GM19025 (cell line): ENCODE results near the gene SERPINH1.
"Not testable (repeated sequence)": the region's sequence is repeated elsewhere in the genome, so short reads cannot be mapped to it uniquely, and the experiment has no call there.

Experiments
- ATAC-seq: cut with Tn5 transposase; IDR thresholded peaks from one replicate; pipeline ENCODE4 v1.9.1; 2021; ENCODE audit warnings: mild to moderate bottlenecking, low read depth, moderate library complexity; ENCODE audit not compliant: unreplicated experiment

Gene SERPINH1

DNA sequence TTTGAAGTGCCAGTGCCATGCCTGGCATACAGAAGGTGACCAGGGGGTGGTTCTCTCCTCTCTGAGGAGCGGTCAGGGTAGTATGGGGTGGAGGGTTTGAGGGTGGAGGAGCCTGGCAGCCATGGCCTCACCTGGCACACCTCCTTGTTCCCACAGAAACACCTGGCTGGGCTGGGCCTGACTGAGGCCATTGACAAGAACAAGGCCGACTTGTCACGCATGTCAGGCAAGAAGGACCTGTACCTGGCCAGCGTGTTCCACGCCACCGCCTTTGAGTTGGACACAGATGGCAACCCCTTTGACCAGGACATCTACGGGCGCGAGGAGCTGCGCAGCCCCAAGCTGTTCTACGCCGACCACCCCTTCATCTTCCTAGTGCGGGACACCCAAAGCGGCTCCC is 9.6 kb downstream of the SERPINH1 start:
- no peak for ATAC-seq

DNA sequence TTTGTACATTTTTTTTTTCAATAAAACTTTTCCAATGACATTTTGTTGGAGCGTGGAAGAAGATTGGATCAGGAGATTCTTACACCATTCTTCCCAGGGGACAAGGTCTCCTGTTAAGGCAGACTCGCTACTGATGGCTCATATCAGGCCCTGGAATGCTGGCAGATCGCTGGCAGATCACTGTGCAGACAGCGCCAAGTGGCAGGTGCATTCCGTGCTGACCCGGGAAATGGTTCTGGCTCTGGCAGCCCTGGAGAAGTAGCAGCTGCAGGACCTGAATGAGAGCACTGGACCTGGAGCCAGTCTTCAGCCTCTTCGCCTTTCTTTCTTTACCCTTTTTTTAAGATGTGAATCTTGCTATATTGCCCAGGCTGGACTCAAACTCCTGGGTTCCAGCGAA is 10.7 kb downstream of the SERPINH1 start:
- no peak for ATAC-seq

DNA sequence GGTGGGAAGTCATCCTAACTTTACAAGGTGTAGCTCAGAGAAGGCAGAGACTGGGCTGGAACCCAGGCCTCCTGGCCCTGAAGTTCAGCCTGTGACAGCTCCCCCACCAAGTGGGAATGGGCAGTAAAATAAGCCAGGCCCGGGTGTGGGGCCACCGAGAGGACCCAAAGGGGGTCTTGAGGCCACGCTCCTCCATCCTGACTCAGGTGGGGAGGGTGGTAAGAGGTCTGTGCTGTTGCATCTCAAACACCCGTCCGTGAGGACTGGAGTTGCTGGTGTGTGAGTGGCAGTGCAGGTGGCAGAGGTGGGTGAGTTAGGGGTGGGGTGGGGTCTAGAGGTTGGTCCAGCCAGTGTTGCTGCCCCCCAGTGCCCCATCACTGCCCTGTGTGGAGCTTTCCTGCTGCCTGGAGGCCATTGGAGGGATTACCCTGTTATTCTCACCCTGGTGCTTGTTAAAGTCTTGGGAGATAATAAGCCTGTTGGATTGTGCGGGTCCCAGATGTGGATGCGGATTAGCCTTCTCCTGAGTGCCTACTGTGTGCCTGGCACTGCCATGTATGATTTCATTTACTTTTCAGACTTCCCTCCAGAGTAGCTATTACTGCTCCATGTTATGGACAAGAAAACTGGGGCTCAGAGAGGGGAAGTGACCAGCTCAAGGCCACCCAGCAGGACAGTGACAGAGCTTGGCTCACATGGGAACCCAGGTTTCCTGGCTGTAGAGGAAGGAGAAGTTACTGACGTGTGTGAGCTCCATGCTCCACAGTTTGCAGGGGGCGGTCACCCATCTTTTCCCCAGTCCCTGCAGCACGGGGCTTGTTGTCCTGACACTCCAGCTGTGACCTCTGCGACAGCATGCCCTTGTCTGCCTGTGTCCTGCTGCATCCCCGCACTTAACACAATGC is 12.9 kb downstream of the SERPINH1 start:
- no peak for ATAC-seq

DNA sequence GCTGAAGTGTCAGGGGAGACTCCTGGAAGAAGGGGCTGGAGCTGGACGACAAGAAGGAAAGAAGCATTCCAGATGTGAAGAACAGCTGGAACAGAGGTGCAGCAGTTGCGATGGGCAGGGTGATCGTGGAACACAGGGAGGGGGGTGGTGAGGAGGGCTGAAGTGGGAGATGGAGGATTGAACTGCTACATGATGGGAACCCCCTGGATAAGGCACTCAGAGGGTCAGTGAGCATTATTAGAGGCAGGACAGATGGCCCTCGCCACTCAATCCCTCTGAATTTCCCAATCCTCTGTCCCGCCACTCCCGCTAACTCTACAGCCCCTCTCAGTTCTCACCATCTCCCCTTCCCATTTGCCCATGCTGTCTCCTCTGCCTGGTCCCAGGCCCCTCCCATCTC is 14.0 kb downstream of the SERPINH1 start:
- no peak for ATAC-seq

DNA sequence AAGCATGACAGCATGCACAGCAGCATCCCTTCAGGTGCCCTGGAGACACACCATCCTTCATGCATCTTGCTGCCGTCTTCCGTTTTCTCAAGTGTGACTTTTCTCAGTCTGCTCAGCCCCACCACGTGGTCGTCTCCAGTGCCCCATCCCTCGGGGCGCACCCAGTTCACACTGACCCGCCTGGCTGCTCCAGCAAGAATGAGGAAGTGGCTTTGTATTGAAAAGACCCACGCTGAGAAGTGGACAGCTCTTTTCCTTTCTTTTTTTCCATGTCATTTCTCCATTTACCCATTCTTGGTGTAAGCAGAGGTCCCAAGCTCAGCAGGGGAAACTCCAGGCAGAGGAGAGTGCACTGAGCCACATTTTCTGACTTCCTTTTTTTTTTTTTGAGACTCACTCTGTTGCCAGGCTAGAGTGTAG is 14.5 kb downstream of the SERPINH1 start:
- no peak for ATAC-seq

DNA sequence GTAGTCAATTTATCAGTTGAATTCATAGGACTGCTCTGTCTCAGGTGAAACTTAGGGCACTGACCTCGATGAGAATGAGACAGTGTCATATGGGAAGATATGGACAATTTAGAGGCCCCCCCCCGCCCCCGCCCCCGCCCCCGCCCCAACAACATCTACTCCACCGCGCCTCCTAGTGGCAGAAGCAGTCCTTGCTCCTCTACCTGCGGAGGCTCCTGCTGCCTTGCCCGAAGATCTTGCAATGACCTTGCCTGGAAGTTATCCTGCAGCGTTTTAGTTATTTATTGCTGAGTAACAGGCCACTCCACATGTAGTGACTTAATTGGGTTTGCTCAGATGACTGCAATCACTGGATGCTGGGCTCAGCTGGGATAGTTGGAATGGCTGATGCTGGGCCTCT is 15.2 kb downstream of the SERPINH1 start:
- ATAC-seq = no peak

DNA sequence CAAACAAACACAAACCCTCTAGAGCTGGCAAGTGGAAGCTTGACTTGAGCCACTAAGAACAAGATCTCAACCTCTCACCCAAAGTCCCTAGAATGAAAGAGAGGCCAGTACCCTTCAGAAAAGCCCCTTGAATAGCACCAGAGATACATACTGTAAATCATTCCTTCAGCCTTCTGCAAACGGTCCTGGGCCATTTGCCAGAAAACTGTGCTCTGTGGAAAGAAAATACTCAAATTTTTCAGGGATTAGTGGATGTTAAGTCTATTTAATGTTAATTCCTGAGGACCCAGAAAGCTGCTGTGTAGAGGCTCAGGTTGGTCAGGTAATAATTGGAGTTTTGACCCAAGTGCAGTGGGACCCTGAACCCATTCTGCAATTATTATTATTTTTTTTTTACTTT is 16.9 kb downstream of the SERPINH1 start:
- ATAC-seq = no peak

DNA sequence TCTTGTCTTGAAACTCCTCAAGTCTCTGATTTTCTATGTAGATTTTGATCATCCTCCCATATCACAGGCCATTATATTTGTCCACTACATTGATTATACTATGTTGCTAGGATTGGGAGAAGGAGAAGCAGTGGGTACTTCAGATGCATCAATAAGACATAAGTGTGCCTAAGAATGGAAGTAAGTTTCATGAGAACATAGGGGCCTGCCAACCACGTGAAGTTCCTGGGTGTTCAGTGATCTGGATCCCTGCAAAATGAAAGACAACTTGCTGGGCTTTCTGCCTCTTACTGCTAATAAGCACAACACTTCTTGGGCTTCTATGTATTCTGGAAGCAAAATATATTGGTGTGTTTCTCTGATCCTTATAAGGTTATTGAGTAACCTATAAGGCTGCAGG is 17.8 kb downstream of the SERPINH1 start:
- no peak for ATAC-seq

DNA sequence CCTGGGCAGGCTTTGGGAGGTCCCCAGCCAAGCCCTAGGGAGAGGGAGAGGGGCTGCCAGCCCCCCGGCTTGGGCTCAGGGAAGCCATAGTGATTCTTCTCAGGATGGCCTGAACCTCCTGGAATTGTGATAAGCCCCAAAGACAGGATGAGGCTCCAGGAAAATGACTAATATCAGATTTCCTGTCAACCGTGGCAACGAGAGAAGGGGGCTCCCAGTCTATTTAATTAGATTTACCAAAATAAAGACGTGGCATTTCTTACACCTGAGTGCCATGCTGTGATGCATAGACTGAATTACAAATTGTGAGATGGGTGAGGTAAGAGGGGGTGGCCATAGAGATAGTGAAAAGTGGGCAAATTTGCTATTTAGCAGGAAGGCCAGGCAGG is 20.4 kb downstream of the SERPINH1 start:
- no peak for ATAC-seq

DNA sequence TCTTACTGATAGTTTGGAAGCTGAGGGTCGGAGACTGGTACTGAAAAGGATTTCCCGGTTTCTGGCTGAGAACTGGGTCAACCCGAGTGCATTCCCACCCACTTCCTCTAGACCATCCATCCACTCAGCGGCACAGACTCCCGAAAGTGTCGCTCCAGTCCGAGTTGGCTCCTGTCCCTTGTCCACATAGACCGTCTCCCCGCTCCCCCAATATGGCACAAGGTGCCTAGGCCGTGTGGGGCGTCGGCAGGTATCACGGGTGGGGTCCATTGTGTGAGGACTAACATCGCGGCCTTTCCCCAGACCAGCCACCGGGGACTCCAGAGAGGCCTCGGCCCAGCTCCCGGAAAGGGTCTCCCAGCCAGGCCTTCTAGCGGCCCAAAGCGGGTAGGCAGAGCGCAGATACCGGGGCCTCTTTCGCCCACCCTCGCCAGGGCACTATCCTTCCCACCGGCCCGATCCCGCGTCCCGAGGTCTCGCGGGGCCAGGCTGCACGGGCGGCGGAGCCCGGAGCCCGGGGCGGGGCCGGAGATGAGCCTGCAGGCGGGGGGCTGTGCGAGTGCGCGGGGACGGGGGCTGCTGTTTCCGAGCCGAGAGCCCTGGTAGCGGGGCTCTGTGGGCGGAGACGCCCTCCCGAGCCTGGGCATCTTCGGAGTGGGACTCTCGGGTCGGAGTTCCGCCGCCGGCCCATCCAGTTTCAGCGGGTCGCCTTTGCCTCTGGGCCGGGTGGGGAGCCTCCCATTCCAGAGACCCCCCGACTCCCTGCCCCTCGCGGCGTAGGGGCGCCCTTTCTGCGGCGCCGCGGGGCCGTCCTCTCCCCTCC is 21.1 kb downstream of the SERPINH1 start:
- peak; percentile 65 for ATAC-seq

DNA sequence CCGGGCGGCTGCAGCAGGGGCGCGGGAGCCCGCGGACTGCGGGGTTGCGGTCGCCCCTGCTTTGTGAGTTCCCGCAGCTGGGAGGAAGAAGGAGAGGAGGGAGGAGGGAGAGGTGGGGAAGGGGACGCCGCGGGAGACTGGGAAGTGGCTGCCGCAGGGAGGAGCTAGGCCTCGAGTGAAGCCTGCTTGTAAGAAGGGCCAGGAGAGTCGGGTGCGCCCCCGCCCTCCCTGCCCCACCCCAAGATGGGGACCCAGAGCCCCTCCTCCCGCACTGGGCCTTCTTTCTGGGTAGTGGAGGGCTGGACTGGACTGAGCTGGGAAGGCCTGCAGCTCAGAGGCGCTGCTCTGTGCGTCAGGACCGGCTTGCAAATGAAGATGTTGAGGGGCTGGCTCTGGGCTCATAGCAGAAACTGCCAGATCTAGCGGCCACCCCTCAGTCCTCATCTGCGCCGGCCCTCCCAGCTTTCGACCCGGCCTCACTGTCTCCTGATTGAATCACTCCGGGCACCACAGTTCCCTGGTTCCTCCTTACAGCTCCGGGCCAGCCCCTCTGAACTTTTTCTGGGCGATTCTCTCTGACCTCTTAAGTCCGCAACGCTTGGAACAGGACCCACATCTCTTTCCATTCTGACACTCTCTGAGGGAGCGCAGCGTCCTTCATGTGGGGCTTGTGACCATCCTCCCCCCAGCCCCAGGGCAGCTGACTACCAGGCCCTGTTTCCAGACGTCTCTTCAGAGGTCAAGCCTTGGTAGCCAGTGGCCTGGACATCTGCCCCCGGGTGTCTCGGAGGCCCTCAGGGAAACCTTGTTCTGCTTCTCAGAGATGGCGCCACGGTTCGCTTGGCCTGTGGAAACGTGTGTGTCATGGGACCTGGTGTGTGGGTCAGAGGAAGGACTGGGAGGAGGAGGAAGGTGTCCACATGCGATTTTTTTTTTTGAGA is 21.9 kb downstream of the SERPINH1 start:
- no peak for ATAC-seq

DNA sequence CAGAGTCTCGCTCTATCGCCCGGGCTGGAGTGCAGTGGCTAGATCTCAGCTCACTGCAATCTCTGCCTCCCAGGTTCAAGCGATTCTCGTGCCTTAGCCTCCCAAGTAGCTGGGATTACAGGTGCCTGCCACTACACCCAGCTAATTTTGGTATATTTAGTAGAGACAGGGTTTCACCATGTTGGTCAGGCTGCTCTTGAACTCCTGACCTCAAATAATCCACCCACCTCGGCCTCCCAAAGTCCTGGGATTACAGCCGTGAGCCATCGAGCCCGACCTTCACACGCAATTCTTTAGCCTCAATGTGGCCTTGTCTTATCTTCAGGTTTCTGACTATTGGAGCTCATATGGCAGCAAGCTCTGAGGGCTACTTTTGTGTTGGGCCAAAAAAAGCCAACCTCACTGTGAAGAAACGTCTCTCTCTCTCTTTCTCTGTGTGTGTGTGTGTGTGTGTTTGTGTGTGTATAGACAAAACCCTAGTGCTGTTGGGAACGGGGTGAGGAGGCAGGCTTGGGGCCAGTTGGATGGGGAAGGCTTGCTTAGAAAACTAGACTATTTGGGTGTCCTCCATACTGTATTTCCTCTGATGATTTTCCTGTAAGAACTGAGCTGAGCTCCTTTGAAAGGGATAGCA is 22.7 kb downstream of the SERPINH1 start:
- ATAC-seq = not testable (repeated sequence)

DNA sequence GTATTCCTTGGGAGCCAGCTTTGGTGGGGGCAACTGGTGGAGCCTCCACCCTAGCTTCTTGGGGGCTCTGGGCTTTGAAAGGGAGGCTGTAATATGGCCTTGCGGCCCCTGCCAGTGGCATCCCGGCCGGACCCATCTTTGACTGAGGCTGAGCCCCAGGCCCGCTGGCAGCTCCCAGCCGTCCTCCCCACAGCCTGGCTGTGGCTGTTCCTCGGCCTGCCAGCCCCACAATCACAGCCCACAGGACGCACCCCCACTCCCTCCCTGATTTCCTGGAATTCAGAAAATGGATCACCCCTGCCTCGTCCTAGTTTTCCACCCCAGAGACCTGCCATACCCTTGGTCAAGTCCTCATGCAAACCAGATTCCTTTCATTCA is 23.2 kb downstream of the SERPINH1 start:
- no peak for ATAC-seq

DNA sequence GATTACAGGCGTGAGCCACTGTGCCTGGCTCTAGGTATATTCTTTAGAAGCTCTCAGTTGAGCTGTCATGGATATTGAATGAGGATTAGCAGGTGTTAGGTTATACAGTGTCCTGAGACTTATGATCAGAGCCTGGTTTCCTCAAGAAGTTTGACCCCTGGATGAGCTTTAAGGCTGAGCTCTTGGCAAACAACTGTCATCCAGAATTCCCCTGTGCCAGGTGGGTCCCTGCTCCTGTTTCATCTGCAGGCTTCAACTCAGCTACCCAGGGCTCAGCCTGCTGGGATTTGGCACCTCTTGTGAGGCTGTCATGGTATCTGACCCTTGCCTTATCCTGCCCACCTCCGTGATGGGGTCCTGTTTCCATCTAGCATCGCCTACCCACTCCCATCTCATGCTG is 24.3 kb downstream of the SERPINH1 start:
- ATAC-seq = no peak

DNA sequence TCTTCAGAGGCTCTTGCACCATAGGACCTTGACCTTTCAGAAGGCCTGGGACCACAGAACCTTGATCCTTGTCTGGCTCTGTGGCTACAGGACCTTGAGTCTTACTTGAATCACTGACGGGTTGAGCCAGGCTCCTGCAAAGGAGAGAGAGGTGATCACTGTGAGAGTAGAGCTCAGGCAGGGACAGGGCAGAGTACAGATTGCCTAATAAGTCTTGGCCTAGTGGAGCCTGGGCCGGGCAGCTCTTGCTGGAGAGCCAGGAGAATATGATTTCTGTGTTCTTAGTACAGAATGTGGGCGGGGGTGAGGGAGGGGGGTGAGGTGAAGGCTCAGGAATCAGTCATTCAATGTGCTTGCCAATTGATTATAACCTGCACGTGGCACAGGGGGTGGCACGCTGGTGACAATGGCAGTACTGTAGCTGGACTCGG is 26.0 kb downstream of the SERPINH1 start:
- no peak for ATAC-seq

DNA sequence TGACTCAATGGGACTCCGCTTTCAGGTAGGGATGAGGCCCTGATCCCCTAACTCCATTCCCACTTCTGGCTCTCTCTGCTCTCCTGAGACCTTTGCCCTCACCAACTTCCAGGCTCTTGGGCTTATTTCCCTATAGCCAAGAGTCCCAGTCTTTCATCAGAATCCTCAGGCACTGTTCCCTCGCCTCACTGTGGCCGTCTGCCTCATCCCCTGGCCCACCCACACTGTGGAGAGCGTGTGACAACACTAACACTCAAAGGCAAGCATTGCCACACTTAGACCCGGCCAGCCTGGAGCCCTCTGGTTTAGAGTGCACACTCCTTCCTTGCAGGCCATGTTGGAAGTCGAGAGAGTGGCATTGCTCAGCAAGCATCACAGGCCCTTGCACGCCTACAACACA is 27.0 kb downstream of the SERPINH1 start:
- ATAC-seq = no peak

DNA sequence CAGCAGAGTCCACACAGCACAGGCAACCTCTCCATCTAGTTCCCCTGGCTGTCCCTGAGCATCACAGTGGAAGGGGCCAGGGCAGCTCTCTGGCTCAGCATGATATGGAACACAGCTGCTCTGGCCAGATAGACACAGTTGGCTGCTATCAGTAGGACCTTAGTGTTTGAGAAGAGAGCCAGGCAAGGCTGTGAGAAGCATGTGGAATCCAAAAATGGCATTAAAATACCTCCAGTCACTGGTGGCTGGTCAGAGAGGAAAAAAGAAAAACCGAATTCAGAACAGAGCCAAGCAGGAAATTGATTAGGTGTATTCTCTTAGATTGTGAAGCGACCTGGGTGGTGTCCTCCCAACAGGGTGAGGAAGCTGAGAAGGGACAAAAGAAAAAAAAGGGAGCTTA is 27.9 kb downstream of the SERPINH1 start:
- no peak for ATAC-seq

DNA sequence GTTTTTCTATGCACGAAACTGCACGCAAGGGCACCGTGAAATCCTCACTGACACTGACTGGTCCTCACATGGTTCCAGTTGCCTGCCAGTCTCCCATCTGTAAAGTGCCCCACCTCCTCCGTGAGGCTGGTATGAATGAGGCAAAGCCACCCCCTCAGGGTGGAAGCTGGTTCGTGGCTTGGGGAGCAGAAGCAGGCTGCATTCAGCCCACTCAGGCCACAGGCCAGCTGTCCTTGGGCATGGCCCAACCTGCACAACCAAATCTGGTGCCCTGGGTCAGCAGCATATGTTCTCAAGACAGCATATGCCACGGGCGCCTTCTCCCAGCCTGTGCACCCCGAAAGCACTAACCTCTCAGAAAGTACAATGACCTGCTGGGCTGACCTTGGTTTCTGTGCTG is 29.3 kb downstream of the SERPINH1 start:
- no peak for ATAC-seq

DNA sequence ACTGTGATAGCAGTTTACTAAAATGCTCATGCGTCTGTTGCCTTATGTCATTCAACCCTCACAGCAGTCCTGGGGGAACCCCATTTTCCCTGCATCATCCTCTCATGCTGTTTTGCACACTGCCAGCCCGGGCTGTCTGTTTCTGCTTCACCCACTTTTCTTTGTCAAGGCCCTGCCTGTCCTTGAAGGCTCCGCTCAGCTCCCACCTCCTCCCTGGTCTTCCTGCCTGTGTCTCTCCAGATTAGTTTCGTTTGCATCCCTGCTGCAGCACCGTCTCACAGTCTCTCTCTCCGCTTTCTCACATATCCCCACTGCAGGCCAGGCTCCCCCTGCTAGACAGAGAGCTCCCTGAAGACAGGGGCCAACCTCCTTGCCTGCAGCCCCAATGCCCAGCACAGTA is 29.9 kb downstream of the SERPINH1 start:
- ATAC-seq = no peak

DNA sequence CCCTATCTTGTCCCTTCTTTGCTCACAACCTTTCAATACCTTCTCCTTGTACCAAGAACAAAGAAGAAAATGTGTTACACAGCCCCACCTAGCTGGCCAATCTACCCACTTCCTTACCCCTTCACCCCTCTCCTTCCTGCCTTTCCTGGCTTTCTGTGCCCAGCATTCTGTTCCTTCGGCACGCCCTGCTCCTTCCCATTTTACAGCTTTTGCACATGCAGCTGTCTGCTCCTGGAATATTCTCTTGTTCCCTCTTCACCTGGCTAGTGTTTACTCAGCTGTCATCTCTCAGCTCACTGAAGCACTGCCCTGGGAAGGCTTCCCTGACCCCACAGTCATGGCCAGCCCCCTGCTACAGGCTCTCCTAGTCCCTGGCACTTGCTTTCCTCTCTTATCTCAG is 30.7 kb downstream of the SERPINH1 start:
- ATAC-seq = no peak
